H9 (cell line): ENCODE data around the gene TIAM1. TPM values are rescaled to one million over a fixed set of nuclear protein-coding genes. Genes with fewer than 3 reads are reported as not detected.

Experiments
- DNase-seq: peaks from one replicate; pipeline ENCODE4 v3.0.0-alpha.2; 2017
- H2AFZ ChIP-seq: one replicate; pipeline ENCODE4 v1.6.1; 2013; ENCODE audit warnings: mild to moderate bottlenecking, low read length, control low read depth, moderate library complexity
- H2AK5ac ChIP-seq: 2 replicates; pipeline ENCODE4 v1.6.1; 2013; ENCODE audit warnings: low read length, control low read depth, mixed read lengths; ENCODE audit not compliant: insufficient read length
- H2BK120ac ChIP-seq: one replicate; pipeline ENCODE4 v1.6.1; 2013; ENCODE audit warnings: low read depth, mild to moderate bottlenecking, low read length, control low read depth, inconsistent platforms; ENCODE audit not compliant: poor library complexity, severe bottlenecking
- H2BK12ac ChIP-seq: 2 replicates; pipeline ENCODE4 v1.6.1; 2013; ENCODE audit warnings: low read length, control low read depth, mixed read lengths, low read depth; ENCODE audit not compliant: insufficient read length
- H2BK15ac ChIP-seq: 2 replicates; pipeline ENCODE4 v1.6.1; 2013; ENCODE audit warnings: low read depth, low read length, control low read depth
- H2BK20ac ChIP-seq: one replicate; pipeline ENCODE4 v1.6.1; 2013; ENCODE audit warnings: low read depth, mild to moderate bottlenecking, low read length, control low read depth, inconsistent platforms; ENCODE audit not compliant: poor library complexity, severe bottlenecking
- H2BK5ac ChIP-seq: 2 replicates; pipeline ENCODE4 v1.6.1; 2013; ENCODE audit warnings: low read length, control low read depth, mixed read lengths; ENCODE audit not compliant: insufficient read length
- H3K14ac ChIP-seq: 2 replicates; pipeline ENCODE4 v1.6.1; 2013; ENCODE audit warnings: low read length, control low read depth; ENCODE audit not compliant: insufficient read depth
- H3K18ac ChIP-seq: 2 replicates; pipeline ENCODE4 v1.6.1; 2013; ENCODE audit warnings: low read depth, mild to moderate bottlenecking, mixed read lengths, low read length, control low read depth; ENCODE audit not compliant: insufficient read length
- H3K23ac ChIP-seq: 2 replicates; pipeline ENCODE4 v1.6.1; 2013; ENCODE audit warnings: low read length, control low read depth, mixed read lengths, low read depth; ENCODE audit not compliant: insufficient read length
- H3K23me2 ChIP-seq: 2 replicates; pipeline ENCODE4 v1.6.1; 2013; ENCODE audit warnings: low read depth, mild to moderate bottlenecking, mixed read lengths, low read length, control low read depth; ENCODE audit not compliant: insufficient read length, poor library complexity, severe bottlenecking
- H3K27ac ChIP-seq: 2 replicates; pipeline ENCODE4 v1.5.1; 2013; ENCODE audit warnings: low read length, control low read depth, mixed read lengths, low read depth; ENCODE audit not compliant: insufficient read length
- H3K27me3 ChIP-seq: 2 replicates; pipeline ENCODE4 v1.6.1; 2013; ENCODE audit warnings: low read length, control low read depth, inconsistent platforms; ENCODE audit not compliant: insufficient read depth
- H3K4ac ChIP-seq: 2 replicates; pipeline ENCODE4 v1.6.1; 2013; ENCODE audit warnings: low read depth, mild to moderate bottlenecking, control low read depth, inconsistent platforms, low read length, moderate library complexity
- H3K4me1 ChIP-seq: 2 replicates; pipeline ENCODE4 v1.6.1; 2013; ENCODE audit warnings: low read length, control low read depth, inconsistent platforms; ENCODE audit not compliant: insufficient read depth
- H3K4me2 ChIP-seq: 2 replicates; pipeline ENCODE4 v1.6.1; 2013; ENCODE audit warnings: low read length, control low read depth, mixed read lengths; ENCODE audit not compliant: insufficient read length, insufficient read depth
- H3K56ac ChIP-seq: 2 replicates; pipeline ENCODE4 v1.6.1; 2013; ENCODE audit warnings: low read depth, mild to moderate bottlenecking, mixed read lengths, low read length, control low read depth; ENCODE audit not compliant: insufficient read length
- H3K79me1 ChIP-seq: 2 replicates; pipeline ENCODE4 v1.6.1; 2013; ENCODE audit warnings: low read depth, mild to moderate bottlenecking, moderate library complexity, low read length, control low read depth, inconsistent platforms; ENCODE audit not compliant: insufficient read depth, poor library complexity, severe bottlenecking
- H3K79me2 ChIP-seq: 2 replicates; pipeline ENCODE4 v1.6.1; 2013; ENCODE audit warnings: low read length, control low read depth, inconsistent platforms; ENCODE audit not compliant: insufficient read depth
- H3K9ac ChIP-seq: 2 replicates; pipeline ENCODE4 v1.6.1; 2013; ENCODE audit warnings: low read length, control low read depth, mixed read lengths; ENCODE audit not compliant: insufficient read length; ENCODE audit errors: extremely low read depth
- H3K9me3 ChIP-seq: one replicate; pipeline ENCODE4 v1.6.1; 2013; ENCODE audit warnings: low read depth, low read length, inconsistent platforms; ENCODE audit not compliant: control insufficient read depth
- H3T11ph ChIP-seq: one replicate; pipeline ENCODE4 v1.6.1; 2013; ENCODE audit warnings: mild to moderate bottlenecking, low read length, control low read depth, inconsistent platforms
- H4K20me1 ChIP-seq: one replicate; pipeline ENCODE4 v1.6.1; 2013; ENCODE audit not compliant: control insufficient read depth, insufficient read length, insufficient read depth
- H4K5ac ChIP-seq: 2 replicates; pipeline ENCODE4 v1.6.1; 2013; ENCODE audit warnings: low read depth, mild to moderate bottlenecking, mixed read lengths, low read length, control low read depth; ENCODE audit not compliant: insufficient read length
- H4K8ac ChIP-seq: replicated peaks from 2 replicates; pipeline ENCODE4 v1.6.1; 2013; ENCODE audit warnings: low read length, control low read depth, mixed read lengths, low read depth; ENCODE audit not compliant: insufficient read length
- H4K91ac ChIP-seq: 2 replicates; pipeline ENCODE4 v1.6.1; 2013; ENCODE audit warnings: low read depth, mild to moderate bottlenecking, moderate library complexity, mixed read lengths, low read length, control low read depth; ENCODE audit not compliant: insufficient read length
- H3K27ac Mint-ChIP-seq, 3 experiments: 2 replicates in 2 of 3; 3 replicates in 1 of 3; pipeline ENCODE4 v1.8.0; 2020 to 2021; ENCODE audit warnings: mixed read lengths in 3 of 3, mild to moderate bottlenecking in 1 of 3, moderate library complexity in 1 of 3
- H3K27me3 Mint-ChIP-seq: 2 replicates; pipeline ENCODE4 v1.8.0; 2021; ENCODE audit warnings: low read depth, mild to moderate bottlenecking, moderate library complexity, mixed read lengths
- H3K36me3 Mint-ChIP-seq, 3 experiments: 2 replicates in 2 of 3; 3 replicates in 1 of 3; pipeline ENCODE4 v1.8.0; 2020 to 2021; ENCODE audit warnings: low read depth in 3 of 3, mixed read lengths in 3 of 3; ENCODE audit not compliant: insufficient read depth in 1 of 3
- H3K4me1 Mint-ChIP-seq, 2 experiments: 2 replicates each; pipeline ENCODE4 v1.8.0; 2020; ENCODE audit warnings: mixed read lengths in 2 of 2
- H3K4me3 Mint-ChIP-seq, 2 experiments: 2 replicates in 1 of 2; 3 replicates in 1 of 2; pipeline ENCODE4 v1.8.0; 2020 to 2021; ENCODE audit warnings: mild to moderate bottlenecking in 2 of 2, mixed read lengths in 2 of 2, moderate library complexity in 1 of 2
- H3K9me3 Mint-ChIP-seq, 2 experiments: 2 replicates in 1 of 2; 3 replicates in 1 of 2; pipeline ENCODE4 v1.8.0; 2020; ENCODE audit warnings: mild to moderate bottlenecking in 2 of 2, mixed read lengths in 2 of 2, moderate library complexity in 1 of 2
- WGBS: extraction: QIAGEN DNeasy Blood & Tissue Kit; methylation state at CpG from one replicate; pipeline ENCODE4 v1.1.7; 2013; ENCODE audit warnings: missing lambda C conversion rate, low lambda C conversion rate, mixed read lengths; ENCODE audit not compliant: insufficient read length; ENCODE audit errors: extremely low coverage; 5-methylcytosine and 5-hydroxymethylcytosine counted together
- total RNA-seq: library from RNA; stranded (reverse); gene quantifications from 2 replicates; pipeline ENCODE4 v1.2.1, GENCODE V29; 2021
- TF ChIP-seq, protein P1 (sequence below): fragments of 200-600 bp; sonication (generic); conservative IDR thresholded peaks from 3 replicates; pipeline ENCODE4 v1.8.0; 2021; ENCODE audit warnings: antibody characterized with exemption, mild to moderate bottlenecking

The TIAM1 gene
- total RNA-seq, 1 experiment from 2014 or later: 23.1 TPM

DNA sequence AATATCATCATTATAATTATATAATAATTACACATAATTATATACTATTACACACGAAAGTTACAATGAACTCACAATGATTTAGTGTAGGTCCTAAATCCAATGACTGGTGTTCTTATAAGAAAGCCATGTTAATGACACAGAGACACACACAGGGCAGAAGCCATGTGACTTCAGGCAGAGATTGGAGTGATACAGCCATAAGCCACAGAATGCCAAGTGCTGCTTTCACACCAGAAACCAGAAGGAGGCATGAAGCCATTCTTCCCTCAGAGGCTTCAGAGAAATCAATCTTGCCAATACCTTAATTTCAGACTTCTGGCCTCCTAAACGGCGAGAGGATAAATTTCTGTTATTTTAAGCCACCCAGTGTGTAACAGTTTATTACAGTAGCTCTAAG is 158.4 kb downstream of the TIAM1 start:
- H2BK15ac ChIP-seq: no peak overlapping the region
- no peak overlapping the region for H3K4ac ChIP-seq
- no peak overlapping the region for H4K8ac ChIP-seq
- H2BK5ac ChIP-seq: no peak overlapping the region
- no peaks in the 10 kb centered on the region for H3K79me1 ChIP-seq
- no peaks in the 10 kb centered on the region for H3K27me3 ChIP-seq
- TF ChIP-seq, protein P1, sequence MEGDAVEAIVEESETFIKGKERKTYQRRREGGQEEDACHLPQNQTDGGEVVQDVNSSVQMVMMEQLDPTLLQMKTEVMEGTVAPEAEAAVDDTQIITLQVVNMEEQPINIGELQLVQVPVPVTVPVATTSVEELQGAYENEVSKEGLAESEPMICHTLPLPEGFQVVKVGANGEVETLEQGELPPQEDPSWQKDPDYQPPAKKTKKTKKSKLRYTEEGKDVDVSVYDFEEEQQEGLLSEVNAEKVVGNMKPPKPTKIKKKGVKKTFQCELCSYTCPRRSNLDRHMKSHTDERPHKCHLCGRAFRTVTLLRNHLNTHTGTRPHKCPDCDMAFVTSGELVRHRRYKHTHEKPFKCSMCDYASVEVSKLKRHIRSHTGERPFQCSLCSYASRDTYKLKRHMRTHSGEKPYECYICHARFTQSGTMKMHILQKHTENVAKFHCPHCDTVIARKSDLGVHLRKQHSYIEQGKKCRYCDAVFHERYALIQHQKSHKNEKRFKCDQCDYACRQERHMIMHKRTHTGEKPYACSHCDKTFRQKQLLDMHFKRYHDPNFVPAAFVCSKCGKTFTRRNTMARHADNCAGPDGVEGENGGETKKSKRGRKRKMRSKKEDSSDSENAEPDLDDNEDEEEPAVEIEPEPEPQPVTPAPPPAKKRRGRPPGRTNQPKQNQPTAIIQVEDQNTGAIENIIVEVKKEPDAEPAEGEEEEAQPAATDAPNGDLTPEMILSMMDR: no peak
- no peak overlapping the region for H2AFZ ChIP-seq
- no peak overlapping the region for H2BK20ac ChIP-seq
- no peaks in the 10 kb centered on the region for H4K20me1 ChIP-seq
- H3K27me3 Mint-ChIP-seq: no peaks in the 10 kb centered on the region
- no peak overlapping the region for H3K27ac ChIP-seq
- no peaks in the 10 kb centered on the region for H3K23me2 ChIP-seq
- no peak overlapping the region for H3K23ac ChIP-seq
- no peak overlapping the region for H3K18ac ChIP-seq
- H3K9ac ChIP-seq: no peak overlapping the region
- no peak for DNase-seq
- H3K9me3 Mint-ChIP-seq: no peaks in the 10 kb centered on the region
- no peak overlapping the region for H2AK5ac ChIP-seq
- H3K9me3 ChIP-seq: no peaks in the 10 kb centered on the region
- no peaks in the 10 kb centered on the region for H3K79me2 ChIP-seq
- H4K5ac ChIP-seq: no peak overlapping the region
- no peak overlapping the region for H3K4me2 ChIP-seq
- H2BK120ac ChIP-seq: no peak overlapping the region
- H3K4me1 Mint-ChIP-seq: peaks cover 10 to 21% of the 10 kb centered on the region in 2 experiments
- no peak overlapping the region; a peak in 2 of 7 replicates for H3K27ac Mint-ChIP-seq
- WGBS: no CpG with 5 or more reads among the region's 3 CpGs
- H2BK12ac ChIP-seq: no peak overlapping the region
- H3K4me1 ChIP-seq: peaks cover 4% of the 10 kb centered on the region; the same call in 1 of the 2 replicates
- H3K56ac ChIP-seq: no peak overlapping the region
- H3K14ac ChIP-seq: no peak overlapping the region
- no peak overlapping the region for H4K91ac ChIP-seq
- peaks cover 0 to 10% (median 7%) of the 10 kb centered on the region in 3 experiments; a peak in 5 of 7 replicates for H3K36me3 Mint-ChIP-seq
- H3K4me3 Mint-ChIP-seq: no peak overlapping the region
- H3T11ph ChIP-seq: no peak overlapping the region
